ENCODE data around the gene CAPZA3.
"Not testable (repeated sequence)": the region's sequence is repeated elsewhere in the genome, so short reads cannot be mapped to it uniquely, and the experiment has no call there.

DNA sequence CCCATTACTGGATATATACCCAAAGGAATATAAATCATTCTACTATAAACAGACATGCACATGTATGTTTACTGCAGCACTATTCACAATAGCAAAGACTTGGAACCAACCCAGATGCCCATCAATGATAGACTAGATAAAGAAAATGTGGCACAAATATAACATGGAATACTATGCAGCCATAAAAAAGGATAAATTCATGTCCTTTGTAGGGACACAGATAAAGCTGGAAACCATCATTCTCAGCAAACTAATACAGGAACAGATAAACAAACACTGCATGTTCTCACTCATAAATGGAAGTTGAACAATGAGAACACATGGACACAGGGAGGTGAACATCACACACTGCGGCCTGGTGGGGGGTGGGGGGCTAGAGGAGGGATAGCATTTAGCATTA, 28.6 kb downstream of the CAPZA3 start:
- TF ChIP-seq, protein P1, sequence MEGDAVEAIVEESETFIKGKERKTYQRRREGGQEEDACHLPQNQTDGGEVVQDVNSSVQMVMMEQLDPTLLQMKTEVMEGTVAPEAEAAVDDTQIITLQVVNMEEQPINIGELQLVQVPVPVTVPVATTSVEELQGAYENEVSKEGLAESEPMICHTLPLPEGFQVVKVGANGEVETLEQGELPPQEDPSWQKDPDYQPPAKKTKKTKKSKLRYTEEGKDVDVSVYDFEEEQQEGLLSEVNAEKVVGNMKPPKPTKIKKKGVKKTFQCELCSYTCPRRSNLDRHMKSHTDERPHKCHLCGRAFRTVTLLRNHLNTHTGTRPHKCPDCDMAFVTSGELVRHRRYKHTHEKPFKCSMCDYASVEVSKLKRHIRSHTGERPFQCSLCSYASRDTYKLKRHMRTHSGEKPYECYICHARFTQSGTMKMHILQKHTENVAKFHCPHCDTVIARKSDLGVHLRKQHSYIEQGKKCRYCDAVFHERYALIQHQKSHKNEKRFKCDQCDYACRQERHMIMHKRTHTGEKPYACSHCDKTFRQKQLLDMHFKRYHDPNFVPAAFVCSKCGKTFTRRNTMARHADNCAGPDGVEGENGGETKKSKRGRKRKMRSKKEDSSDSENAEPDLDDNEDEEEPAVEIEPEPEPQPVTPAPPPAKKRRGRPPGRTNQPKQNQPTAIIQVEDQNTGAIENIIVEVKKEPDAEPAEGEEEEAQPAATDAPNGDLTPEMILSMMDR (conservative IDR thresholded peaks at IDR 0.05; ENCODE audit: low read depth, low read length): not testable (repeated sequence)
- TF ChIP-seq EZH2 (IDR thresholded peaks at IDR 0.05; ENCODE audit: low read length, unreplicated experiment): not testable (repeated sequence)

All from PC-3 (cell line).